ENCODE results near the gene TMEM60.
A peak's percentile ranks its signal among the peaks of the same experiment; 100 is the strongest.
"Not testable (repeated sequence)": the region's sequence is repeated elsewhere in the genome, so short reads cannot be mapped to it uniquely, and the experiment has no call there.

TMEM60 gene

DNA sequence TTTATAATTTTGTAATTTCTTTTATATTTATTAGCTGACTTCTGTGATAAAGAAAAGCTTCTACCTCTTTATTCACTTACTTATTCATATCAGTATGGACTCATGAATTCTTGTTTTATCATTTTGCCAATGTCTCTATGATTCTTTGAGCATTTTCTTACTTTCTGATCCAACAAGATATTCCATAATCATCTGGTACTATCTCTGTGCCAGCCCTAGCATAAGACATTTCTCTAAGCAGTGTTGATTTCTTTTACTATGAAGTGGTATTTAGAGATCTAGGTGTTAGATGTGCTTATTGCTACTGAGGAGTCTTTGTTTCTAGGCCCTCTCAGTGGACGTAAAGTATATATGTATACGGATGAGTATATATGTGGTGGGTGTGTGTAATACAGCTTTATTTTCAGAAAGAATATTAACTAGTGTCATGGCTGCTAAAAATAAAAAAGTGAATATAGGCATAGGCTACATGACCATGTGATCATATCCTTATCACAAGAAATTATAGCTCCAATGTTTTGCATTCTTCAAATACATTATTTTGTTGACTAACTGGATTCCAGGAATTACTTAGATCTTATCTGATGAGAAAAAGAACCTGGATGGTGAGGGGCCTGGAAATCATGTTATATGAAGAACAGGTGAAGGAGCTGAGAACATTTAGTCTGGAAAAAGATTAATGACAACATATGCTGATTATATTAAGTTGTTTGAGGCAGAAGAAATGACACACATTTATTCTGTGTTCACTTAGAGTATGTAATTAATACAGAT lies 13.5 kb upstream of the TMEM60 start:
- no peak for DNase-seq

DNA sequence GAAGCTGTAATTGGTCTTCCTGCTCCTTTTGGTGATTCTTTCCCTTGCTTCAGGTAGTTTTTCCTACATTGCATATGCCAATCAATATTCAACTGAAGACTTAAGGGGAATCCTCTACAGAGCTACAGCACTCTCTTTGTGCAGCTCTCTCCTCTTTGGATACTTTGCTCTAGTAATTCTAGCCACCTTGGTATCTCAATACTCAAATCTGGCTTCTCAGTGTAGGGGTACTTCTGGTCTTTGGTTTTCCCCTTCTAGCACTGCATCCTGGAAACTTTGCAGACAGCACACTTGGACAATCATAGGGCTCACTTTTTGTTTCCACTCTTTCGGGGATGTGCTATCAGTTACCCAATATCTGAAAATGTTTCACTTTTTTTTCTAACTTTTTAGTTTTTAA lies 10.3 kb upstream of the TMEM60 start:
- no peak for DNase-seq

DNA sequence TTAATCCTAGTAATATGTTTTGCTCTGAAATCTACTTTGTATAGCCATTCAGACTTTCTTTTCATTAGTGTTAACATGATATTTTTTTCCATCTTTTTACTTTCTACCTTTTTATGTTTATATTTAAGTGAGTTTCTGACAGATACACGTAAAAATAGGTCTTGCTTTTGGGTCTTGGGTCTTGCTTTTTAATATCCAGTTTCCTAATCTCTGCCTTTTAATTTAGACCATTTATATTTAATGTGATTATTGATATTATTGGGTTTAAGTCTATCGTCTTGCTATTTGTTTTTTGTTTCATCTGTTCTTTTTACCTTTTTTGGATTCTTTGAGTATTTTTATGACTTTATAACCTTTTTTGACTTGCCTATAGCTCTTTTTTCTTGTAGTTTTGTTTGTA lies 8.2 kb upstream of the TMEM60 start:
- no peak for DNase-seq

DNA sequence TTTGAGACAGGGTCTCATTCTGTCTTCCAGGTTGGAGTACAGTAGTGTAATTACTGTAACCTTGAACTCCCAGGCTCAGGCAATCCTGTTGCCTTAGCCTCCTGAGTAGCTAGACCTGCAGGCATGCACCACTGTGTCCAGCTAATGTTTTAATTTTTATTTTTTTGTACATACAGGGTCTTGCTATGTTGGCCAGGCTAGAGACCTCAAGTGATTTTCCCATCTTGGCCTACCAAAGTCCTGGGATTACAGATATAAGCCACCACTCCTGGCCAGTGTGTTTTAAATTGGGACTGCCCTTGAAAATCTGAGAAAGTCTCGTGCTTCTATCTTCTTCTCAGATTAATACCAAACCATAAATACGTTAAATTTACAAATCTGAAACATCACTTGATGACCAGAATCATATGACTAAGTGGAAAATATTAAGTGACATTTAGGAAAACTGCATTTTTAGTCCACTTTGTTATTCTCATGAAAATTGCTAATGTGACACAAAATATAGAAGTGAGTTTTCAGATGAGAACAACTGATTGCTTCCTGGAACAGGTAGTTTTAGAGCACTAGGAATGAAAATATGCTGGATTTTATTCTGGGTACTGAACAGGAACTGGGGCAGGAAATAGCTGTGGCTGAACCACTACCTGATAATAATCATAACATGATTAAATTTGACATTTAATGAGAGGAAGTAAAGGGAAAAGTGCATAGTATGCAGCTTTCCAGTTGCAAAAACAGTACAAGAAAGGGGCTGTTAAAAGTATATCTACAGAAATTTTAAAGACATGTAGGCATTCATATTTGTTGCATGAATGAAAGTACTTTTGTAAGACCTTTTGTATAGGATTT lies 4.5 kb upstream of the TMEM60 start:
- DNase-seq, result no peak

DNA sequence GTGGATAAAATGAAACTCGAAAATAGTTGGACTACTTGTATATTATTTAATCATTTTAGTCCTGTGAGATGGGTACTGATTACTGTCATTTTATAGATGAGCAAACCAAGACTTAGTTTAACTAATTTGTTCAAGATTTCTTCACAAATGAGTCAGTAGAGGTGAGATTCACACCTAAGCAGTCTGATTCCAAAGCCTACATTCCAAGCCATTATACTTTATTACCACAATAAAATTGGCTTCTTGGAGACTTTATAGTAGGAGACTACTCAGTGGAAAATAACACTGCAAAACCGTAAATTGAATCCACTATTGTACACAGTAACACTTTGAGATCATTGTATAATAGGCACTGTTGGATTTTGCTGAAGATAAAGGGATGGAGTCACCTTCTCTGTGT lies 2.5 kb upstream of the TMEM60 start:
- no peak for DNase-seq

DNA sequence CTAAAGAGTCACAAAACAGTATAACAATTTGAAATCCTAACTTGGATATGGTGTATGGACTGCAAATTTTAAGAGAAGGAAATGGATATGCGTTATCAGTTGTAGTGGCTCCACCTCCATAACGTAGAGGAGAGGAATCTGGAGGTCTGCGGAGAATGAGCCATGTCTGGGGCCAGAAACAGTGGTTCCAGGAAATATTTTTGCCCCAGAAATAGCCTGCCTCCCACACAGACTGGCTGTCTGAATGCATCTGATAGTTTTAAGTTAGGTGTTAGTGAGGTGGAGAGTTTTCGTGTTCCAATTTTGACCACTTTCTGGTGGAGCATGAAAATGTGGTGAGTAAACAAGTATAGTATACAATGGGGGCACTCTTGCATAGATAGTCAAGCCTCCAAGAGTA lies 1.9 kb upstream of the TMEM60 start:
- no peak for DNase-seq

DNA sequence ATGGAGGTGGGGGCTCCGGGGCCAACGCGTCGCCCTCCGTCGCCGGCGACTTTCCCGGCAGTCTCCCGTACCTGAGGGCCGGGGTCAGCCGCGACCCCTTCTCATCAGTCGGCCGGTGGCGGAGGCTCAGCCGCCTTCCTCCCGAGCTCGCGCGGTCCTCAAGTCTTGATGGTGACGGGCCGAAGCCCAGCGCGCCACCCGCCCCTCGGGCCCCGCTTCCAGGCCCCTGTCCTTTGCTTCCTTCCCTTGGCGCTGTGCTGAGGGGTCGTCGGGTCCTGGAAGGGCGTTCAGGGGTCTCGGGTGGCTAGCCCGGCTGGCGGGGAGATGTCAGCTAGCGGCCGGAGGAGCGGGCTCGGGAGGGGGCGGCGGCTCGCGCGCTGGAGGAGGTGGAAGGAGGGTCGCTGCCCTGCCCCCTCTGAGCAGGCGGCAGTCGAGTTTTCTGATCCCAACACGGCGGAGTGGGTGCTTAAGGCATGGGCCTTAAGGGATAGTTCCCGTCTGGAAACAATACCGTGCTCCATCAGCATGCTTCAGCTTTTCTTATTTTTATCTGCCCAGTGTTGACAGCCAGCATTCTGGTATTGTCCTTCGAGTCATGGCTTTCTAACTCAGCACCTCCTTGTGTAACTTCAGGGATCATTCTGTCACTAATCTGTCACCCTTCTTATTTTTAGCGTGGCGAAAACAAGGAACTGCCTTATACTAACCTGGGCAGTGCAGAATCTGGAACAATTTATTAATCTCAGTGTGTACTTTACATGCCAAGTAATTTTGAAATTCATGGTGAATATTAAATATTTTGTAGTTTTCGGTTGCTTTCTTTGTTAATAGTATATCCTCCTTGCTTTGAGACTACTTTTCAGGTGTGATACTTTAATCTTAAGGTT lies 1.1 kb upstream of the TMEM60 start:
- DNase-seq, result peak; percentile 18

DNA sequence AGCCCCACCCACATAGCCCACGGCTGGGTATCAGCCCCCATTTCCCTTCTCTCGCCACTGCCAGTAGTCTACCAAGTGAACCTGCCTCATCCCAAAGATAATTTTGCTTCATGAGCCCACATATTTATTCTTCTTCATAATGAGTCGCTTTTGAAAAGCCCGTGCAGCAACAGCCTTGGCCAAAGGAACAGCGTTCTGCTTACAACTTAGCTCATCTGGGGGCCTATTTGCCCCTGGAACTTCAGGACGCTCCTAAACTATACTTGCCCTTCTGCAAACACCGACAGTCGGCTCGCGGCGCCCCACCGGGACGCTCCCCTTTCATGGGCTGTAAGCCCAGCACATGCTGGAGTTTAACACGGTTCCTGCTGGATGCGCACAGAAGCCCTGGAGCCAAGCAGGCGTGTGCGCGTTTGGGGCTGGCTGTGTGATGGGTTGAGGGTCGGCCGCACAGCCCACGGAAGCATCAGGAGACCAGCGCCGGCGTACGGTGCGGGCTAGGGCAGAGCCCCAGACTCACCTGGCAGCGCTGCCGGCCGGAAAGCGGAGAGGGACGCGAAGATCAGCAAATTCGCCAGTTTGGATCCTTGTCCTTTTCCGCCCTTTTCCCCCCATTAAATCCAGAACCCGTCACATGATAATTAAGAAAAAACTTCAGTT lies 370 bp downstream of the TMEM60 start:
- DNase-seq, result no peak

DNA sequence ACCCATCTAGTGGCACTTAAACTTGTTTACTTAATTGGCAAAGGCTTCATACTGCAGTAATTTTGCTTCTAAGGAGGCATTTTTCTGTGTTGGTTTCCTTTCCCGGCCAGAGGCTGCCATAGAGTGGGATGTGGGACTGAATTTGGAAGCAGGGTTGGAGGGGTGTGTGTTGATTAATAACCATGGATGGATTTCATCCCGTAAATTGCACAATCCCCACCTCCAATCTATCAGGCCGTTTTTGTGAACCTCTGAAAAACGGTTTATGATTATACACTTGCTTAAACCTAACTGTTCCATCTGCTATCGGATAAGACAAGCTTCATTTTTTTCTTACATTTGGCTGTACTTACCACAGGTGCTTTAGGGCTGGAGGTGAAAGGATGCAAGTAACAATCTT lies 1.3 kb downstream of the TMEM60 start:
- DNase-seq, result no peak

DNA sequence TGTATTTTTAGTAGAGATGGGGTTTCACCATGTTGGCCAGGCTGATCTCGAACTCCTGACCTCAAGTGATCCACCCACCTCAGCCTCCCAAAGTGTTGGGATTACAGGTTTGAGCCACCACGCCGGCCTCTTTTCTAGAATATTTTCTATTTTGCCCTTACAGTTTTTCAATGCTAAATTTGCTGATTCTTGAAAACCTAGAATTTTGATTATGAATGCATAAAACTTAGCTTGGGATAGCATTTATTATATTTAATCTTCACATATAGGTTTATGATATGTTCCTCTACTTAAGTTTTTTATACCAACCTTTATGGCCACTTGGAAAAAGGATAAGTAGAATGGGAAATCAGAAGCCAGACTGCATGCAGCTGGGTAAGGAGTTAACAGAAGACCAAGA lies 2.1 kb downstream of the TMEM60 start:
- DNase-seq, result no peak

DNA sequence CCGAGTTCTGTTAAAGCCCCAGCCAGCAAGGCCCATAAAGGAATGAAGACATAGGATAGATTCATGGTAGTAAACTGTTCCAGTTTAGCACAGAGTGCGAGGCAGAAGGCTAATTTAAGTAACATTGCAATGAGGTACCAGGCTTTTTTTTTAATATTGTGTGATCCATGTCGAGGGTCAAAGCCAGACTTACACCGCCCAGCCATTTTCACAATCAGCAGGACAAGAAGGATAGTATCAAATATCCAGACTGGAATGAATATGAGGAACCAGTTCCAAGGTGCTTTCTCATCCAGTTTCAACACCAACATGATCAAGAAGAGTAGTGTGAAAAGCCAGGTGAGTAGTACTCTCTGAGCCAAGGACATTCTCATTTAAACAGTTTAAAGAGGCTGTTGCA lies 4.2 kb downstream of the TMEM60 start:
- DNase-seq, result no peak

DNA sequence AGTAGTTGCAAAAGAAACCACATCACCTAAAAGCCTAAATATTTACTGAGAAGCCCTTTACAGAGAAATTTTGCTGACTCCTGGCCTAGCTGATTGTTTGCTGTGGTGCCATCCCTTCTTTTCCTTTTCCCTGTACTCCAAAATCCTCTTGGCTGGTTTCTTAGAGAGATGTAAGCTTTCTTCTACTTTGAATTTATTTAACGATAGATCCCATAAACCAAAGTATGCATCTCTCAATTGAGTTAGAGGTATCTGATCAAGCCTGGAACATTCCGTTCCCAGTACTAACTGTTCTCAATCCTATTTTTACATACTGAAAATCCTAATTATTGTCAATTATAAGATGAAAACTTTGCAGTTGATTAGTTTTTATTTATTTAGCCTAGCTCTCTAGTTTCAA lies 6.3 kb downstream of the TMEM60 start:
- DNase-seq, result no peak

DNA sequence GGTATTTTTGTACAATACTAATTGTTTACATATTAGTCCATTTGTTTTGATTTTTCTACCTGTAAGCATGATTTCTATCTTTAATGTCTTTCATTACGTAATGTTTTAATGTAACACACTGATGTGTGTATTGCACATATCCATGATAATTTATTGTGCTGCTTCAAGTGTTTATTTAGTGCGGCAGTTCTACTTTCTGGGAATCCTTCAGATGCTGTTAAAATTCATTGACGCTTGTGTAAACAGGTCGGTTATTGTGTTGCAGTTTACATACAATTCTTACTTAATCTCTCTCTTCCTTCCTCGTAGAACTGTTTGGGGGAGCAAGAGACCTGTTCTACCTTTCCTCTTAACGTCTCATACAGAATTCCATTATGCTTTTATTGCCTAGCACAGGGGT lies 6.9 kb downstream of the TMEM60 start:
- DNase-seq, result no peak

DNA sequence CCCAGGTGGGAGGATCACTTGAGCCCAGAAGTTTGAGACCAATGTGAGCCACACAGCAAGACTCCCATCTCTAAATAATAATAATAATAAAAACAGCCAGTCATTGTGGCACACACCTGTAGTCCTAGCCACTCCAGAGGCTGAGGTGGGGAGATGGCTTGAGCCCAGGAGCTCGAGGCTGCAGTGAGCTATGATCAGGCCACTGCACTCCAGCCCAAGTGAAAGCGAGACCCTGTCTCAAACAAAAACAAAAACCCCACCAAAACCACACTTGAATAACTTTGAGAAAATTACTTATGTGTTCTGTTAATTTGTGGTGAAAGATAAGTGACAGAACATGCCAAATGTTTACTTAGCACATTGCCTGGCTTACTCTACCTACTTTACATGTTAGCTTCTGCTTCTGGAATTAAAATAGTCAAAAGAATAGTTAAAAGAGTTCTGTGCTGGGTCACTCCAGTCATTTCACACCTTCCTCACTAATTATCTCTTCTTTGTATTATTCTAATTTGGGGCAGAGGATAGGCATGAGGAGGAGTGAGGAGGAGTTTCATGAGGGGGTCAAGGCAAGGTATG lies 9.8 kb downstream of the TMEM60 start:
- no peak for DNase-seq

DNA sequence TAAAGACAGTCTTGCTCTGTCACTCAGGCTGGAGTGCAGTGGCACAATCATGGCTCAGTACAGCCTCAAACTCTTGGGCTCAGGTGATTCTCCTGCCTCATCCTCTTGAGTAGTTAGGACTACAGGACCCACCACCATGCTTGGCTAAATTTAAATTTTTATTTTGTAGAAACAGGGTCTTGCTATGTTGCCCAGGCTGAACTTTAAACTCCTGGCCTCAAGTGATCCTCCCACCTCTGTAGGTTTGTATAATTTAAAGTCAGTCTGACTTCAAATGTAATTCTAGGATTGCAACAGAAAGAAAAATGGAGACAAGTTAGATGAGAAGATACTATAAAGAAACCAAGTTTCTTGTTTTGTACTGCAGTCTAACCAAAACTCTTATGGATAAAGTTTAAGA lies 11.5 kb downstream of the TMEM60 start:
- DNase-seq, result no peak

DNA sequence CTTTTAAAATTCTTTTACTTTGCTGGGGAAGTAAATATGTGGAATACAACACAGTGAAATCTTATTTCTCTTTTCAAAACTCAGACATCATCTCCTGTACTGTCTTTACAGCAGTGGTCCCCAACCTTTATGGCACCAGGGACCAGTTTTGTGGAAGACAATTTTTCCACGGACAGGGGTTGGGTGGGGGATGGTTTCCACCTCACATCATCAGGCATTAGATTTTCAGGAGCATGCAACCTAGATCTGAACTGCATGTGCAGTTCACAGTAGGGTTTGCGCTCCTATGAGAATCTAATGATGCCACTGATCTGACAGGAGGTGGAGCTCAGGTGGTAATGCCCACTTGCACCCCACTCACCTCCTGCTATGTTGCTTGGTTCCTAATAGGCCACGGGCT lies 12.2 kb downstream of the TMEM60 start:
- no peak for DNase-seq

DNA sequence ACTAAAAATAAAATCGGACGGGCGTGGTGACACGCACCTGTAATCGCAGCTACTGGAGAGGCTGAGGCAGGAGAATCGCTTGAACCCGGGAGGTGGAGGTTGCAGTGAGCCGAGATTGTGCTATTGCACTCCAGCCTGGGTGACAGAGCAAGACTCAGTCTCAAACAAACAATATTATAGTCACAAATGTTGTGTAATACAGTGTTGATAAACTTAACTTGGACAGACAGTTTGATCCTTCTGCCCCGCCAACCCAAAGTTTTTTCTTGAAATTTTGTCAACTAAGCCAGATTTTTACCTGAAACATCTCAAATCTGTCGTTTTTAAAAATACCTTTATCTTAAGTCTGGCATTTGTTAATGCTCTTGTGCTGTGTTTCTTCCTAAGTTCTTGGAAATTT lies 13.8 kb downstream of the TMEM60 start:
- not testable (repeated sequence) for DNase-seq

DNA sequence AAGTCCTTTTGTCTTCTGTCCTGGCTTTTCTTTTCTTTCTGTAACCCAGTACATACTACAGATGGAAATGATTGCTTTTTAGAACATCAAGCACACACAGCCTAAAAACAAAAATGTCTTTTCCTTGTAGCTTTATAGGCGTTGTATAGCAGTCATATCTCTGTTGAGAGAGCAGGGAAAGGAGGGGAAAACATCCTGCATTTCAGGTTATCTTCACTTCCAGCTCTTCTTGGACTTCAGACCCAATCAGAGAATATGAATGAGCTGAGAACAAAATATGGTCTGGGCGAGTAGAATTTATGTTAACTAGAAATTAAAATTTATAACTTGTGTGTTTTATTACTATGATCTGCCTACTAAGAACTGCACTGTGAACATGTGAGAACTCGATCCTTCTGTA lies 14.7 kb downstream of the TMEM60 start:
- DNase-seq, result no peak

DNA sequence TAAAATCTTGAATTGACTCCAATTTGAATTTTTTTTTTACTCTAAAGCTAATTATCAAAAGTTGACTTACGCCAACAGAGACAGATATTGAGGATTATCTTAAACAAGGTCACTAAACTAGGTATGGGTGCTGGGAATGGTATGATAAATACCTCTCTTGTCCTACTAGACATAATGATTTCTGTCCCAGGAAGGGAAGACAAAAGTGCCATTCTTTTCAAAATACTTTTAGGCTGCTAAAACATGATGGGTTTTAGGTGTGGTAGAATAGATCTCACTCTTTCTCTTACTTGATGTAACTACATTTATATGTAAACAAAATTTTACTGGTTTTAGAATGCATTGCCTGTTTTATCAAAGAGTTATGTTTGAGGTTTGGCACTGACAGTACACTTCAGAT lies 15.1 kb downstream of the TMEM60 start:
- DNase-seq, result no peak

DNA sequence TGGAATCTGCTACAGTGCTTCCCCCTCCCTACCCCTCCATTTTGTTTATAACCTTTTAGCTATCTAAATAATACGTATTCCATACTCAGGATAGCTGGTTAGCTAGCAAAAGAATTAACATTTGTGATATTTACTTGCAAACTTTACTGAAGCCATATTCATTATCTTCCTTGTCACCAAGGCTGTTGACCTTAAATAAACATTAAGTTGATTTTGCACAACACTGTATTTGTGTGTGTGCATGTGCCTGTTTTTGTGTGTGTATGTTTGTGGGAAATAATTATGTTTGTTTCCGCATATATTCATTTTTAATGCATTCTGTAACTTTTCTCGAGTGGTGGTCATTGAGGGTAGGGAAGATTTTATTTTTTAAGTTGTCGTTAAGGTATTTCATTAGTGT lies 15.9 kb downstream of the TMEM60 start:
- no peak for DNase-seq

DNA sequence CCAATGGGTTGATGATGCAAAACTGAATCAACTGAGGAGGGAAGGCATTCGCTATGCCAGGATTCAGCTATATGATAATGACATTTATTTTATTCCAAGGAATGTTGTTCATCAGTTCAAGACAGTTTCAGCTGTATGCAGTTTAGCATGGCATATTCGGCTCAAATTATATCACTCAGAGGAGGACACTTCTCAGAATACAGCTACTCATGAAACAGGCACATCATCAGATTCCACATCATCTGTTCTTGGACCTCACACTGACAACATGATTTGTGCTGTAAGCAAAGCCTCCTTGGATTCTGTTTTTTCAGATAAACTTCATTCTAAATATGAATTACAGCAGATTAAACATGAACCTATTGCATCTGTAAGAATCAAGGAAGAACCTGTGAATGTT lies 19.7 kb downstream of the TMEM60 start:
- DNase-seq, result no peak

DNA sequence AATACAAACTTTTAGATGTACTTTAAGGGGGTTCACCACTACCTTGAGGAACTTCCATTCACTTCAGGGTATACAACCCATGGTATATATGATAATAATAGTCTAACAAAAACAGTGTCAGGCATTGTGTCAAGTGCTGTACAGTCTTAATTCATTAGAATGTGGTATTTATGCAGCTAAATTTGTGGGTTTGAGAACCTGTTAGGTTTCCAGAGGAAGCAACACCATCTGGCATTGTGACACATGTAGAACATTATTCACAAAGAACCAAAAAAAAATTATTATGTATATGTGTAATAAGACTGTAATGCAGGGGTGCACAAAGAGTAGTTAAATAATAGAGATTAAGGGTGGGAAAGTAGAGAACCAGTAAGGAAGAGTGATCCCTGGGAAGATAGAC lies 26.3 kb downstream of the TMEM60 start:
- DNase-seq, result no peak

DNA sequence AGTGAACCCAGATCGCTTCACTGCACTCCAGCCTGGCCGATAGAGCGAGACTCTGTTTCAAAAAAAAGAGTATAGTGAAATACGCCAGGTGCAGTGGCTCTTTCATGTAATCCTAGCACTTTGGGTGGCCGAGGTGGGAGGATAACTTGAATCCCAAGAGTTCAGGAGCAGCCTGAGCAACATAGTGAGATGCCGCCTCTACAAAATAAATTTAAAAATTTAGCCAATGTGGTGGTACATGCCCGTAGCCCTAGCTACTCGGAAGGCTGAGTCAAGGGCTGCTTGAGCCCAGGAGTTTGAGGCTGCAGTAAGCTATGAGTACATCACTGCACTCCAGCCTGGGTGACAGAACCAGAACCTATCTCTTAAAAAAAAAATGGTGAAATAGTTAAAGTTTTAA lies 27.9 kb downstream of the TMEM60 start:
- no peak for DNase-seq

Measured in activated naive CD4-positive, alpha-beta T cell treated with anti-CD3 and anti-CD28 coated beads, Interleukin-2, amount 50 U/mL, for 16 hours (primary cell).